CD8-positive, alpha-beta memory T cell (primary cell): ENCODE measurements around the gene KCNK17. TPM values are rescaled to one million over a fixed set of nuclear protein-coding genes. Genes with fewer than 3 reads are reported as not detected.

Experiments used
- CTCF ChIA-PET: fragments of 350-600 bp; sonication (Branson Sonifier 250); formaldehyde crosslinking; loops from one replicate; lab custom pipeline; 2021; ENCODE audit warnings: antibody characterized with exemption; lab: Charles Lee
- POLR2A ChIA-PET: fragments of 350-600 bp; sonication (Branson Sonifier 250); formaldehyde crosslinking; loops from one replicate; lab custom pipeline; 2021; ENCODE audit warnings: antibody characterized with exemption; lab: Charles Lee
- DNase-seq, 5 donors: peaks; one replicate each; pipeline versions ENCODE4 v3.0.0 to v3.0.0-alpha.2; 2020 to 2022; ENCODE audit warnings: mixed read lengths in 1 of 5
- H3K27ac ChIP-seq: one replicate; pipeline ENCODE4 v1.7.0; 2013; ENCODE audit warnings: low read depth, mild to moderate bottlenecking, low read length, moderate library complexity
- H3K27me3 ChIP-seq: 2 replicates; pipeline ENCODE4 v1.7.0; 2013; ENCODE audit warnings: low read length, mild to moderate bottlenecking; ENCODE audit not compliant: insufficient read depth, poor library complexity, severe bottlenecking
- H3K36me3 ChIP-seq: 2 replicates; pipeline ENCODE4 v1.7.0; 2013; ENCODE audit warnings: mild to moderate bottlenecking, low read length, moderate library complexity; ENCODE audit not compliant: insufficient read depth
- H3K4me1 ChIP-seq: 2 replicates; pipeline ENCODE4 v1.7.0; 2013; ENCODE audit warnings: mild to moderate bottlenecking, low read length, moderate library complexity; ENCODE audit not compliant: insufficient read depth
- H3K4me3 ChIP-seq: 2 replicates; pipeline ENCODE4 v1.7.0; 2013; ENCODE audit warnings: mild to moderate bottlenecking, low read length
- H3K9me3 ChIP-seq: 2 replicates; pipeline ENCODE4 v1.7.0; 2013; ENCODE audit warnings: mild to moderate bottlenecking, low read length
- H3K27ac Mint-ChIP-seq, 8 donors: one replicate each; pipeline ENCODE4 v1.8.0; 2020 to 2021; ENCODE audit warnings: mixed read lengths in 8 of 8, mild to moderate bottlenecking in 6 of 8, inconsistent platforms in 3 of 8, moderate library complexity in 3 of 8
- H3K27me3 Mint-ChIP-seq, 2 donors: one replicate each; pipeline ENCODE4 v1.8.0; 2020 to 2021; ENCODE audit warnings: mixed read lengths in 2 of 2, mild to moderate bottlenecking in 1 of 2, moderate library complexity in 1 of 2
- H3K36me3 Mint-ChIP-seq, 3 donors: one replicate each; pipeline ENCODE4 v1.8.0; 2020 to 2021; ENCODE audit warnings: mixed read lengths in 3 of 3, inconsistent platforms in 1 of 3, mild to moderate bottlenecking in 1 of 3
- H3K4me1 Mint-ChIP-seq, 3 donors: one replicate each; pipeline ENCODE4 v1.8.0; 2020 to 2021; ENCODE audit warnings: mixed read lengths in 3 of 3, inconsistent platforms in 1 of 3, mild to moderate bottlenecking in 1 of 3
- H3K4me3 Mint-ChIP-seq, 7 donors: one replicate each; pipeline ENCODE4 v1.8.0; 2020 to 2021; ENCODE audit warnings: mixed read lengths in 7 of 7, mild to moderate bottlenecking in 6 of 7, moderate library complexity in 4 of 7, inconsistent platforms in 2 of 7
- H3K9me3 Mint-ChIP-seq, 5 donors: one replicate each; pipeline ENCODE4 v1.8.0; 2020 to 2022; ENCODE audit warnings: mixed read lengths in 5 of 5, mild to moderate bottlenecking in 3 of 5, moderate library complexity in 2 of 5, inconsistent platforms in 1 of 5
- polyA plus RNA-seq: library from polyadenylated mRNA; unstranded; fragments of 300-500 nt; fragmentation: Illumina TruSeq; gene quantifications from one replicate; pipeline ENCODE4 v1.2.3, GENCODE V29; 2021
- total RNA-seq, 2 experiments: library from RNA; stranded (reverse); gene quantifications; one replicate each; pipeline ENCODE4 v1.2.3, GENCODE V29; 2021

Gene KCNK17
- total and polyA plus RNA-seq, 3 experiments from 2014 or later, result not detected

DNA sequence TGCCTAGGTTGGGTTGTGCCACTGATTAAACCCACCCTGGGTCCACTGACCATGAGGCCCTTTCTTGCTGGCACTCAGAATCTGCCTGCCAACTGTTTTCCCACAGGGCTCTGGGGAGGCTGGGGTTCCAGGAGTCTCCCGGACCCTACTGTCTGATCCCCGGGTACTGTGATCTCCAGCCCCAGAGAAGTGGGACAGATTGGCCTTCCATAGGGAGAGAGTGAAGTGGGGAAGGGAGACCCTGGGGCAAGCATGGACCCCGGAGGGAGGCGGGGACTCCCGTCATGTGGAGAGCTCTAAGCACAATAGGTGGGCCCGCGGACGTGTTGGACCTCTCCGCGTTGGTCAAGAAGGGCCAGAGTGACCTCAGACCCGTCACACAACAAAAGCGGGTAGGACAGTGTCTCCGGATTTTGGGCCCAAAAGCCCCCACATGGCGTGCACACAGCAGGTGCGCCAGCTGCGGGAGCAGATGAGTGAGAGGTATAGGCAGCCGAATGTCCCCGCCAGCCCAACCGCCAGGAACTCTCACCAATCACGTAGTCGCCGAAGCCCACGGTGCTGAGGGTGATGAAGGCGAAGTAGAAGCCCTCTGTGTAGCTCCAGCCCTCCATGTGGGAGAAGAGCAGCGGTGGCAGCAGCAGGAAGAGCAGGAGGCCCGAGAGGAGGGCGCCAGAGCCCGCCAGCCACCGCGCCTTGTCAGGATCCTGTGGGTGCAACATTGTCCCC lies 10.6 kb downstream of the KCNK17 start:
- H3K27ac Mint-ChIP-seq, result peak overlapping the region in 1 of 8 donors; percentile 91
- no peaks in the 10 kb centered on the region for H3K36me3 ChIP-seq

DNA sequence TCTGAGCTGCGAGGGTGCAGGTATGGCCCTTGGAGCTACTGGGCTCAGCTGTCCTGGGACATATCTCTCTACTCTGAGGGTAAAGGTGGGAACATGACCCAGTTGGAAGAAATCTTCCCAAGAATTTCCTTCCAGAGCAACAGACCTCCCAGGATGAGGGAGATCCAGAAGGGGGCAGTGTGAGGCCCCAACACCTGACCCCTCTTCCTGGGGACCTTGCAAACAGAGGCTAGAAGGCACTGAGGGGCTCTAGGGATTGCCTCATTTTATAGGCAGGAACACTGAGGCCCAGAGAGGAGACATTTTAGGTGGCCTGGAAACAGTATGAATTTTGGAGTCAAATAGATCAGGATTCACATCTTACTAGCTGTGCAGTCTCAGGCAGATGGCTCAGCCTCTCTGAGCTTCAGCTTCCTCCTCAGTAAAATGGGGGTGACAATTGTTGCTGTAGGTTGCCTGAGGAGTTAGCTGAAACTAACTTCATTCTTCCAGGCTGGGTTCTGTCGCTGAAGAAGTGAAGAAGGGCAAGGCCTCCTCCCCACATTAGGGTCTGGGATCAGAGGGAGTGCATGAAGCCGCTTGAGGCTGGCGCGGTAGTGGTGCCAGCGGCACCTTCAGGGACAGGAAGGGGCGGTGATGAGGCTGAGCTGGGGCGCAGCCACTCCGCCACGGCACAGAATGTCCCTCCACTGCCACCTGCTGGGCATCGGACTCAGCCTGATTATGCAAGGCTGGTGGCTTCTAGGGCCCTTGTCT lies 11.4 kb downstream of the KCNK17 start:
- Mint-ChIP-seq H3K36me3 (no peaks in the 10 kb centered on the region), H3K27ac (peak overlapping the region in 4 of 8 donors; percentile 11 to 91 (median 36)), H3K4me3 (peak overlapping the region in 6 of 7 donors; percentile 71 to 85 (median 76)), H3K4me1 (peaks cover 5 to 11% (median 5%) of the 10 kb centered on the region in 3 donors), H3K27me3 (peaks cover 6 to 17% of the 10 kb centered on the region in 2 donors), H3K9me3 (no peaks in the 10 kb centered on the region)
- Histone ChIP-seq H3K4me3 (peak overlapping the region; percentile 40), H3K9me3 (no peaks in the 10 kb centered on the region), H3K36me3 (no peaks in the 10 kb centered on the region), H3K27me3 (no peaks in the 10 kb centered on the region), H3K27ac (no peak overlapping the region), H3K4me1 (peaks cover 6% of the 10 kb centered on the region)
- CTCF ChIA-PET, result interaction anchor here (0.7 to 15.5 kb wide), 37 partner anchors 8 to 434 kb away, joined by 3 to 269 read pairs (median 5); partner anchors contain the start of genes KCNK17 and KCNK5
- POLR2A ChIA-PET, result interaction anchor here (0.8 to 1.6 kb wide), 2 partner anchors 137 to 427 kb away, joined by 3 to 4 read pairs; no protein-coding TSS in a partner anchor
- DNase-seq, result peak; percentile 72 to 89 (median 73)

More for the DNA sequence above, 10.6 kb downstream of the KCNK17 start:
- Mint-ChIP-seq H3K4me1 (peaks cover 5 to 11% (median 5%) of the 10 kb centered on the region in 3 donors), H3K4me3 (peak overlapping the region in 1 of 7 donors; percentile 85), H3K9me3 (no peaks in the 10 kb centered on the region), H3K27me3 (peaks cover 6 to 17% of the 10 kb centered on the region in 2 donors), H3K36me3 (no peaks in the 10 kb centered on the region)
- Histone ChIP-seq H3K27ac (no peak overlapping the region), H3K9me3 (no peaks in the 10 kb centered on the region), H3K27me3 (no peaks in the 10 kb centered on the region), H3K4me3 (no peak overlapping the region), H3K4me1 (peaks cover 6% of the 10 kb centered on the region)
- ChIA-PET POLR2A (interaction anchor here (0.8 to 1.6 kb wide), 2 partner anchors 138 to 427 kb away, joined by 3 to 4 read pairs; no protein-coding TSS in a partner anchor), CTCF (interaction anchor here (0.7 to 15.5 kb wide), 35 partner anchors 9 to 435 kb away, joined by 3 to 269 read pairs (median 5); partner anchors contain the start of genes KCNK17 and KCNK5)
- DNase-seq, result peak in 1 of 5 donors; percentile 3

DNA sequence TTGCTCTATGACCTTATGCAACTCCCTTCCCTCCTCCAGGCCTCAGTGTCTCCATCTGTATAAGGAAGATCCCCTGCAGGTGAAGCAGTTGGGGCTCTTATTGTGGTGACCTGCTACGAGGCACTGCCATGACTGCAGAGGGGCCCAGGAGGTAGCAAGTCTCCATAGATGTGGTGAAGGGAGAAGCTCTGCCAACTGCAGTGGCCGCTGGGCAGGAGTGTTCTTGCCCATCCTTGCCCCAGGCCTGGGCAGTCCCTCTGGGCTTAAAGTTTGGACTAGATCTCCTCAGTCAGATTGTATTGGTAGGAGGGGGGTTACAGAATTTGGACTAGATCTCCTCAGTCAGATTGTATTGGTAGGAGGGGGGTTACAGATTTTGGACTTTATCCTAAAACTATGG lies 12.2 kb downstream of the KCNK17 start:
- Mint-ChIP-seq H3K4me1 (peaks cover 5 to 11% (median 5%) of the 10 kb centered on the region in 3 donors), H3K27ac (no peak overlapping the region), H3K36me3 (no peaks in the 10 kb centered on the region), H3K27me3 (peaks cover 6 to 14% of the 10 kb centered on the region in 2 donors), H3K4me3 (peak overlapping the region in 1 of 7 donors; percentile 29), H3K9me3 (no peaks in the 10 kb centered on the region)
- Histone ChIP-seq H3K27ac (no peak overlapping the region), H3K4me3 (no peak overlapping the region), H3K9me3 (no peaks in the 10 kb centered on the region), H3K36me3 (no peaks in the 10 kb centered on the region), H3K4me1 (peaks cover 6% of the 10 kb centered on the region), H3K27me3 (no peaks in the 10 kb centered on the region)
- ChIA-PET CTCF (interaction anchor here (1.0 to 15.5 kb wide), 20 partner anchors 9 to 429 kb away, joined by 3 to 269 read pairs (median 6); partner anchors contain the start of gene KCNK5), POLR2A (no interaction called here)
- DNase-seq, result no peak

DNA sequence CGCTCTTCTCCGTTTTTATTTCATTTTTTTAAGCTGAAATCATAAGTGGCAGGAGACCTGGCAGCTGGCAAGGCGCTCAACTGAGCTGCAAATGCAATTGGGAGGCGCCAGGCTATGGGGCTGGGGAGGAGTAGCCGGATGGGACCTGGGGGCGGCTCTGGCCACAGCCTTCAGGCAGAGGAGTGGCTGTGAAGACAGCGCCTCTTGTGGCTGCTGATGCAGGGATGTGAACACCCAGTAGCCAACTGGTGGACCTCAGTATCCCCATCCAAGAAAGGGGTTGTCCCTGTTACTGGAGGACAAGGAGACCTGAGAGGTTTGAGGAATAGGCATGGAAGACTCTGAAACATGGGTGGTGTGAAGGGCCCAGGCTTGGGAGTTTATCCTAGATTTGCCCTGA lies 12.6 kb downstream of the KCNK17 start:
- Histone ChIP-seq H3K4me3 (no peak overlapping the region), H3K4me1 (peaks cover 6% of the 10 kb centered on the region), H3K9me3 (no peaks in the 10 kb centered on the region), H3K27me3 (no peaks in the 10 kb centered on the region), H3K36me3 (no peaks in the 10 kb centered on the region), H3K27ac (no peak overlapping the region)
- H3K4me3 Mint-ChIP-seq, result peak overlapping the region in 1 of 7 donors; percentile 68
- no peak overlapping the region for H3K27ac Mint-ChIP-seq
- peaks cover 6 to 14% of the 10 kb centered on the region in 2 donors for H3K27me3 Mint-ChIP-seq
- ChIA-PET POLR2A (no interaction called here), CTCF (interaction anchor here (1.9 to 15.5 kb wide), 5 partner anchors 18 to 299 kb away, joined by 4 to 269 read pairs (median 10); no protein-coding TSS in a partner anchor)
- H3K36me3 Mint-ChIP-seq, result no peaks in the 10 kb centered on the region
- no peak for DNase-seq
- no peaks in the 10 kb centered on the region for H3K9me3 Mint-ChIP-seq
- peaks cover 5 to 11% (median 5%) of the 10 kb centered on the region in 3 donors for H3K4me1 Mint-ChIP-seq

DNA sequence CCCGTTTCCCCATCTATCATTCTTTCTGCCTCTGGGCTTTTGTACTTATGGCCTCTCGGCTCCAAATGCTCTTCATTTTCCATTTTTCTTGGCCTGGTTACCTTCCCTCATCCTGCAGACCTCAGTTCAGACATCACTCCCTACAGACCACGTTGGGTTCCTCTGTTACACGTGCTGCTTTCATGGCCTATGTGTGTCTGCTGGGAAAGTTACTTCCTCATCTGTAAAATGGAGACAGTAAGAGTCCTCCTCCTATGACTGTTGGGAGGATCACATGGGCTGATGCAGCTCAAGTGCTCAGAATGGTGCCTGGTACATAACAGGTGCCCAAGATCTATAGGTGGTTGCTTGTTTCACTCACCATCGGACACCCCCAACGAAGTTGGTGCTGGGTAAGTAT lies 13.5 kb downstream of the KCNK17 start:
- Histone ChIP-seq H3K27me3 (no peaks in the 10 kb centered on the region), H3K36me3 (no peaks in the 10 kb centered on the region), H3K9me3 (no peaks in the 10 kb centered on the region), H3K27ac (no peak overlapping the region), H3K4me3 (no peak overlapping the region), H3K4me1 (peaks cover 6% of the 10 kb centered on the region)
- no peak for DNase-seq
- ChIA-PET CTCF (interaction anchor here (1.3 to 15.5 kb wide), 2 partner anchors 133 to 428 kb away, joined by 3 to 269 read pairs; no protein-coding TSS in a partner anchor), POLR2A (no interaction called here)
- Mint-ChIP-seq H3K4me3 (no peak overlapping the region), H3K27me3 (peaks cover 6 to 14% of the 10 kb centered on the region in 2 donors), H3K4me1 (peaks cover 5 to 11% (median 5%) of the 10 kb centered on the region in 3 donors), H3K36me3 (no peaks in the 10 kb centered on the region), H3K9me3 (no peaks in the 10 kb centered on the region), H3K27ac (peak overlapping the region in 1 of 8 donors; percentile 56)

DNA sequence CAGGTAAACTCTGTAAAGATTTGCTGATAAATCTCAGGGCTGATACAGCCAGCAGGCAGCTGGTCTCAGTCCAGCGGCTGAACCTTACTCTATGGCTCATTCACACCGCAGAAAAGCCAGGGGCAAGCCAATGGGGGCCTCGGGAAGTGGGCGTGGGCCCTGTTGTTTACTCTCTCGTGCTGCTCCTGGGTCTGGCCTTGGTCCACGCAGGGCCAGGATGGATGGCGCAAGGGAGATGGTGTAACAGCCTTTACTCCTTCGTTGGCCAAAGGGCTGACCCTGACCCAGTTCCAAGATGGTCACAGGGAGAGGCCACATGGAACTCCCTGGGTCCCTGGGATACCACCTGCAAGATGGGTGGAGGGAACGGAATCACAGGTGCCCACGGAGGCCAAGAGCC lies 16.2 kb downstream of the KCNK17 start:
- no peaks in the 10 kb centered on the region for H3K36me3 Mint-ChIP-seq
- ChIA-PET POLR2A (no interaction called here), CTCF (interaction anchor here (1.3 to 15.5 kb wide), 2 partner anchors 11 to 131 kb away, joined by 3 to 269 read pairs; no protein-coding TSS in a partner anchor)
- Histone ChIP-seq H3K27ac (no peak overlapping the region), H3K4me3 (no peak overlapping the region), H3K27me3 (no peaks in the 10 kb centered on the region), H3K4me1 (peaks cover 6% of the 10 kb centered on the region), H3K36me3 (no peaks in the 10 kb centered on the region), H3K9me3 (no peaks in the 10 kb centered on the region)
- no peak overlapping the region for H3K4me3 Mint-ChIP-seq
- H3K9me3 Mint-ChIP-seq, result no peaks in the 10 kb centered on the region
- peaks cover 4 to 9% (median 4%) of the 10 kb centered on the region in 3 donors for H3K4me1 Mint-ChIP-seq
- DNase-seq, result no peak
- H3K27me3 Mint-ChIP-seq, result peaks cover 6 to 15% of the 10 kb centered on the region in 2 donors
- no peak overlapping the region for H3K27ac Mint-ChIP-seq

DNA sequence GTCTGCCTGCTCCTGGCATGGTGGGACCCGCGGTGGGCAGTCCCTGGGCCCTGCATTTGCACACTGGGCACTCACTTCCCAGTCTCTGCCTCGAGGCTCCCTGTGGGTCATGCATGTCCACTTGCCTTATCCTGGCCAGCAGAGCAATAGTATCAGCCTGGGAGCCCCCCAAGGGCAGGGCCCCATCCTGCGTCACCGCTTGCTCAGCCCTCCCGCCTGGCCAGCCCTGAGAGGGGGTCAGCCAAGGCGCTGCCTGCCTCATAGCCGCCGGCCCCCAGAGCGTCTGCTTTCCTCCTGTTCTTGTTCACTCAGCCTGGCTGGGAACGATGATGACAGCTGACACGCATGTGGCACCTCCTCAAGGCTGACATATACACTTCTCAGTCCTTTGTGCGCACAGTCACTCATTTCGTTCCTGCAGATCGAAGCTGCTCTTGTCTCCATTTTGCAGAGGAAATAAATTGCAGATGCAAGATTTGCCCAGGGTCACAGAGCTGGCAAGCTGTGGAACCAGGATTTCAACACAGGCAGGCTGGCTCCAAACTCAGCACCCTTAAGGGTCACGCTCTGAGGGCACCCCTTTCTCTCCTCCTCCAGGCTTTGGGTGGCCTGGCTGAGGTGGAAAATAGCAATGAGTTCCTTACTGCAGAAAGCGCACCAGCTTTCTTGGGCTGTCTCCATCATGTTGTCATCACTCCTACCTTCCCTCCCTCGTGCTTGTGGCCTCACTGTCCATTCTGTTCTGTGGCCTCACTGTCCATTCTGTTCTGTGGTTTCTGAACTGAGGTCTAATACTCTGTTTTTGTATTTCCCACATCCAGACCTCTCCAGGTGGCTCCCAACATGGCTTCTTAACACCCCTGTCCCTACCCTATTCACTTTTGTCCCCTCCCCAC lies 17.2 kb downstream of the KCNK17 start:
- Mint-ChIP-seq H3K27ac (no peak overlapping the region), H3K27me3 (peaks cover 6 to 15% of the 10 kb centered on the region in 2 donors), H3K4me1 (no peaks in the 10 kb centered on the region), H3K4me3 (no peak overlapping the region), H3K36me3 (no peaks in the 10 kb centered on the region), H3K9me3 (no peaks in the 10 kb centered on the region)
- no peak overlapping the region for H3K4me3 ChIP-seq
- H3K27ac ChIP-seq, result no peak overlapping the region
- no peaks in the 10 kb centered on the region for H3K9me3 ChIP-seq
- no peaks in the 10 kb centered on the region for H3K36me3 ChIP-seq
- ChIA-PET CTCF (interaction anchor here (15.5 kb wide), 1 partner anchor 130 kb away, joined by 269 read pairs; no protein-coding TSS in a partner anchor), POLR2A (no interaction called here)
- no peaks in the 10 kb centered on the region for H3K27me3 ChIP-seq
- no peaks in the 10 kb centered on the region for H3K4me1 ChIP-seq
- no peak for DNase-seq
